Progenitor cell of endocrine pancreas (in vitro differentiated cells): ENCODE data around the gene AP1B1. TPM values are rescaled to one million over a fixed set of nuclear protein-coding genes. Genes with fewer than 3 reads are reported as not detected.

Experiments used
- DNase-seq: peaks from one replicate; pipeline ENCODE4 v3.0.0; 2021; ENCODE audit warnings: low spot score; ENCODE audit not compliant: unreplicated experiment
- H3K27ac Mint-ChIP-seq: 2 replicates; pipeline ENCODE4 v1.8.0; 2021; ENCODE audit warnings: mild to moderate bottlenecking, moderate library complexity, mixed read lengths
- H3K27me3 Mint-ChIP-seq: 2 replicates; pipeline ENCODE4 v1.8.0; 2021; ENCODE audit warnings: mixed read lengths
- H3K36me3 Mint-ChIP-seq: 2 replicates; pipeline ENCODE4 v1.8.0; 2022; ENCODE audit warnings: mixed read lengths; ENCODE audit not compliant: insufficient read depth
- H3K4me1 Mint-ChIP-seq: 2 replicates; pipeline ENCODE4 v1.8.0; 2021; ENCODE audit warnings: low read depth, mixed read lengths
- H3K4me3 Mint-ChIP-seq: 2 replicates; pipeline ENCODE4 v1.8.0; 2021; ENCODE audit warnings: low read depth, mild to moderate bottlenecking, moderate library complexity, mixed read lengths
- H3K9me3 Mint-ChIP-seq: 2 replicates; pipeline ENCODE4 v1.8.0; 2021; ENCODE audit warnings: low read depth, mixed read lengths
- total RNA-seq: library from RNA; stranded (reverse); gene quantifications from 2 replicates; pipeline ENCODE4 v1.2.1, GENCODE V29; 2021
- TF ChIP-seq, protein P1 (sequence below): fragments of 200-600 bp; sonication (generic); IDR thresholded peaks from one replicate; pipeline ENCODE4 v1.5.0; 2021; ENCODE audit warnings: antibody characterized with exemption, mild to moderate bottlenecking; ENCODE audit not compliant: unreplicated experiment

The AP1B1 gene
- total RNA-seq, 1 donor from 2014 or later, result 59.6 TPM

DNA sequence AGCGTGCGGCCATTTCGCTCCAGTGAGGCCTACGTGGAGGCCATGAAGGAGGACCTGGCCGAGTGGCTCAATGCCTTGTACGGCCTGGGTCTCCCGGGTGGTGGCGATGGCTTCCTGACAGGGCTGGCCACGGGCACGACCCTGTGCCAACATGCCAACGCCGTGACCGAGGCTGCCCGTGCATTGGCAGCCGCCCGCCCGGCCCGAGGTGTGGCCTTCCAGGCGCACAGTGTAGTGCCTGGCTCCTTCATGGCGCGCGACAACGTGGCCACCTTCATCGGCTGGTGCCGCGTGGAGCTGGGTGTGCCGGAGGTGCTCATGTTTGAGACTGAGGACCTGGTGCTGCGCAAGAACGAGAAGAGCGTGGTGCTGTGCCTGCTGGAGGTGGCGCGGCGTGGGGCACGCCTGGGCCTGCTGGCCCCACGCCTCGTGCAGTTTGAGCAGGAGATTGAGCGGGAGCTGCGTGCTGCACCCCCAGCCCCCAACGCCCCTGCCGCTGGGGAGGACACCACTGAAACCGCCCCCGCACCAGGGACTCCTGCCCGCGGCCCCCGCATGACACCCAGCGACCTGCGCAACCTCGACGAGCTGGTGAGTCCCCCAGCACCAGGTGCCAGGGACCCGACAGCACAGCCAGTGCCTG lies 80.1 kb downstream of the AP1B1 start:
- no peaks in the 10 kb centered on the region for H3K9me3 Mint-ChIP-seq
- peaks cover 10% of the 10 kb centered on the region for H3K27me3 Mint-ChIP-seq
- DNase-seq, result no peak
- no peaks in the 10 kb centered on the region for H3K36me3 Mint-ChIP-seq
- peak overlapping the region; percentile 35 for H3K4me3 Mint-ChIP-seq
- TF ChIP-seq, protein P1, sequence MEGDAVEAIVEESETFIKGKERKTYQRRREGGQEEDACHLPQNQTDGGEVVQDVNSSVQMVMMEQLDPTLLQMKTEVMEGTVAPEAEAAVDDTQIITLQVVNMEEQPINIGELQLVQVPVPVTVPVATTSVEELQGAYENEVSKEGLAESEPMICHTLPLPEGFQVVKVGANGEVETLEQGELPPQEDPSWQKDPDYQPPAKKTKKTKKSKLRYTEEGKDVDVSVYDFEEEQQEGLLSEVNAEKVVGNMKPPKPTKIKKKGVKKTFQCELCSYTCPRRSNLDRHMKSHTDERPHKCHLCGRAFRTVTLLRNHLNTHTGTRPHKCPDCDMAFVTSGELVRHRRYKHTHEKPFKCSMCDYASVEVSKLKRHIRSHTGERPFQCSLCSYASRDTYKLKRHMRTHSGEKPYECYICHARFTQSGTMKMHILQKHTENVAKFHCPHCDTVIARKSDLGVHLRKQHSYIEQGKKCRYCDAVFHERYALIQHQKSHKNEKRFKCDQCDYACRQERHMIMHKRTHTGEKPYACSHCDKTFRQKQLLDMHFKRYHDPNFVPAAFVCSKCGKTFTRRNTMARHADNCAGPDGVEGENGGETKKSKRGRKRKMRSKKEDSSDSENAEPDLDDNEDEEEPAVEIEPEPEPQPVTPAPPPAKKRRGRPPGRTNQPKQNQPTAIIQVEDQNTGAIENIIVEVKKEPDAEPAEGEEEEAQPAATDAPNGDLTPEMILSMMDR, result no peak
- H3K4me1 Mint-ChIP-seq, result peaks cover 3% of the 10 kb centered on the region
- no peak overlapping the region for H3K27ac Mint-ChIP-seq

DNA sequence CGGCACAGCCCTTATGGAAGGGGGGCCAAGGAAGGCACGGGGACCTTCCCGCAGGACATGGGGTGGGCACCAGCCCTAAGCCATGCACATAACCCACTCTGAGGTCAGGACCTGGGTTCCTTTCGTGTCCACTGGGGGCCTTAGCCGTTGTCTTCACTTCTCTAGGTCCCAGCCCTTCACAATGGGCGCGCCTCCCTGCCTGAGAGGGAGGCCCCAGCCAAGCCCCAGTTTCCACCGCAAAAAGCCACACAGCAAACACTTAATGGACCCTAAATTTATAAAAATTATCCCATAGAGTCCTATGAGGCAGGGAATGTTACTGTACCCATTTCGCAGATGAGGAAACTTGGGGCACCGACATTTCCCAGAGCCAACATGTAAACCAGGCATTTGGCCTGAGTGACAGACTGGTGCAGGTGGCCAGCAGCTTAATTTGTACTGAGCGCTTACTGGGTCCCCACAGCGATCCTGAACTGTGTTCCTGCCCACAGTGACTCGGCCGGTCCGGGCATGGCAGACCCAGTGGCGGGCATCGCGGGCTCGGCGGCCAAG lies 80.7 kb downstream of the AP1B1 start:
- TF ChIP-seq, protein P1, result no peak
- H3K36me3 Mint-ChIP-seq, result no peaks in the 10 kb centered on the region
- peaks cover 4% of the 10 kb centered on the region for H3K27me3 Mint-ChIP-seq
- H3K27ac Mint-ChIP-seq, result peak overlapping the region; percentile 86
- H3K4me1 Mint-ChIP-seq, result peaks cover 3% of the 10 kb centered on the region
- no peak for DNase-seq
- H3K9me3 Mint-ChIP-seq, result no peaks in the 10 kb centered on the region
- H3K4me3 Mint-ChIP-seq, result peak overlapping the region; percentile 81

DNA sequence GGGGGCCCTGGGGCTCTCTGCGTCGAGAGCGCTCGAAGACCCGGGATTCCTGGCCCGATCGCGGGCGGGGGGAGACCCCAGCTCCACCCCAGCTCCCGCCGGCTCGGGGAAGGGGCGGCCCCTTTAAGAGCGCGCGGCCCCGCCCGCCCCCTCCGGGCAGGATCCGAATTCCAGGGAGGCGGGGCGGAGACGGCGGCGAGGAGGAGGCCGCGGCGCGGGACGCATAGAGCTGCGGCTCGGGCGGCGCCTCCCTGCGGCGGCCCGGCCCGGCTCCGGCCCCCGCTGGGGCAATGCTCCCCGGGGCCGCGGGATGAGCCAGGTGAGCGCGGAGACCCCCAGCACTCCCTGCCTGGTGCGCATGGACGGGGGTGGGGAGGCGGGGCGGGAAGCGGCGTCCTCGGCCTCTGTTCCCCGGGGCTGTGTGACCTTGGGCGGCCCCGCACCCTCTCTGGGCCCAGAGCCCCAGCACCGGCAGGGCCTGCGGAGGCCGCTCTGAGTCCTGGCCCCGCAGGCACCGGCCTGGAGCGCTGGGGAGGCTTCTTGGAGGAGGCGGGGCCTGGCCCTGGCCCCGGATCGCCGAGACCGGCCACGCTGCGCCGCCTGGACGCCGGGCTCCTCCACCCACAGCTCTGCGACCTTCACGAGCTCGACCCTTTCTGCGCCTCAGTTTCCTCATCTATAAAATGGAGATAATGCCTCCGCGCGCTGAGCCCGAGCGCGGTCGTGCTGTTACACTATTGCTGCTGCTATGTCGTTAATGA lies 81.4 kb downstream of the AP1B1 start:
- H3K4me3 Mint-ChIP-seq, result peak overlapping the region; percentile 81
- H3K4me1 Mint-ChIP-seq, result peaks cover 3% of the 10 kb centered on the region
- H3K9me3 Mint-ChIP-seq, result no peaks in the 10 kb centered on the region
- H3K27me3 Mint-ChIP-seq, result no peaks in the 10 kb centered on the region
- DNase-seq, result peak; percentile 67
- no peaks in the 10 kb centered on the region for H3K36me3 Mint-ChIP-seq
- H3K27ac Mint-ChIP-seq, result peak overlapping the region; percentile 86
- TF ChIP-seq, protein P1, result no peak

DNA sequence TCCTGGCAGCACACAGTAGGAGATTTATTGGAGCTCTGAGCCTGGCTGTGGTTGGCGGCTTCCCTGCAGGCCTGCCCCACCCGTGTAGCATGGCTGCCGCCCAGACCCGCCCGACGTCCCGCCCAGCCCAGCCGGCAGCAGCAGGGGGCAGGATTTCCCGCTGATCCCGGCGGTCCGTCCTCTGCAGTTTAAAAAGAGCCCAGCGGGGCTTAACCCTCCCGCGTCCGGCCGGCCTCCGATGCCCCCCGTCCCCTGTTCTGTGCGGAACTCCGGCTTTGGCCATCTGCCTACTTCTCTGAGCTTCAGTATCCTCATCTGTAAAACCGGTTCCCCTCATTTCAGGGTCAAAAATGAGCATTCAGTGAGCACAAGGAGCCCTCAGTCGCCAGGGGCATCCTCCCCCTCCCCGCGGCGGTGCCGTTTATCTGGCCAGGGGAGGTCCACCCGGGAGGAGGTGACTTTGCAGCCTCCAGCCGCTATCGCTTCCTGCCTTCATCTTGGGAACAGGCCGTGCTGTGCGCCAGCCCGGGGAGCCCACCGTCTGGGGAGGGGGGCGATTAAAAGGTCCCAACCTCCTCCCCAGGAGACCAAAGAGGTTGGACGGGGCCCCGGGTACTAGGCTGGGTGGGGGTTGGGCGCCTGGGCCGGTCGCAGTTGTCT lies 82.1 kb downstream of the AP1B1 start, which contains the start of gene GAS2L1:
Gene GAS2L1 (plus strand): TSS at position 476 of the 660 bp plus-strand sequence. CDS start 1,456 bp downstream, outside the sequence.
- Mint-ChIP-seq H3K36me3 (no peaks in the 10 kb centered on the region), H3K27ac (peak within 1 kb of the TSS; percentile 86), H3K4me3 (peak within 1 kb of the TSS; percentile 81), H3K4me1 (peaks cover 3% of the 10 kb centered on the region), H3K9me3 (no peaks in the 10 kb centered on the region), H3K27me3 (no peaks in the 10 kb centered on the region)
- DNase-seq, result peak; percentile 64
- TF ChIP-seq, protein P1, result peak; percentile 66

DNA sequence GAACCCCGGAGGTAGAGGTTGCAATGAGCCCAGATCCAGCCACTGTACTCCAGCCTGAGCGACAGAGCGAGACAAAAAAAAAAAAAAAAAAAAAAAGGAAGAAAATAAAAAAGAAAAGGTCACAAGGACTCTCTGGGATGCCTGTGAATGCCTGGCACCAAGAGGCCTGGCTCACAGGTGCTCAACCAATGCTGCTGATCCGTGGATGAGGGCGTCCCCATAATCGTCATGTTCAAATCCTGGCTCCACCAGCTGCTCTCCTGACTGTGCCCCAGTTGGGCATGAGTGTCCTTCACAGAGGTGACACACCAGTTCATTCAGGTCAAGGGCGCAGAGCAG lies 82.6 kb downstream of the AP1B1 start:
- Mint-ChIP-seq H3K4me3 (peak overlapping the region; percentile 77), H3K4me1 (peaks cover 3% of the 10 kb centered on the region), H3K27me3 (no peaks in the 10 kb centered on the region), H3K36me3 (peaks cover 3% of the 10 kb centered on the region), H3K9me3 (no peaks in the 10 kb centered on the region), H3K27ac (no peak overlapping the region)
- DNase-seq, result no peak
- TF ChIP-seq, protein P1, result no peak
